HG03108 (cell line): ENCODE data around the gene DDX19B.
"Not testable (repeated sequence)": the region's sequence is repeated elsewhere in the genome, so short reads cannot be mapped to it uniquely, and the experiment has no call there.

Source experiments
- ATAC-seq: cut with Tn5 transposase; IDR thresholded peaks from one replicate; pipeline ENCODE4 v1.9.1; 2021; ENCODE audit warnings: moderate library complexity; ENCODE audit not compliant: unreplicated experiment

DDX19B gene

DNA sequence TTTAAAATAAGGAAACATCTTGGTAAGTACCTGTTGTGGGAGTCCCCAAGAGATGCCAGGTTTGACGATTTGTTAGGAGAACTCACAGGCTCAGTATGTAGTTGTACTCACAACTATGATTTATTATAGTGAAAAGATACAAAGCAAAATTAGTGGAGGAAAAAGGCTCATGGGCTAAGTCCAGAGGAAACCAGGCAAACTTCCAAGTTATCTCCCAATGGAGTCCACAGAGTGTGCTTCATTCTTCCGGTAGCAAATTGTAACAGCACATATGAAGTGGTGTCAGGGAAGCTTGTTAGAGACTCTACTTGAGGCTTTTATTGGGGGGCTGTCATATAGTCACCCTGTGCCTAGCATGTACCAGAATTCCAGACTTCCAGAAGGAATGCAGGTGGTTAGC lies 50.0 kb downstream of the DDX19B start:
- no peak for ATAC-seq

DNA sequence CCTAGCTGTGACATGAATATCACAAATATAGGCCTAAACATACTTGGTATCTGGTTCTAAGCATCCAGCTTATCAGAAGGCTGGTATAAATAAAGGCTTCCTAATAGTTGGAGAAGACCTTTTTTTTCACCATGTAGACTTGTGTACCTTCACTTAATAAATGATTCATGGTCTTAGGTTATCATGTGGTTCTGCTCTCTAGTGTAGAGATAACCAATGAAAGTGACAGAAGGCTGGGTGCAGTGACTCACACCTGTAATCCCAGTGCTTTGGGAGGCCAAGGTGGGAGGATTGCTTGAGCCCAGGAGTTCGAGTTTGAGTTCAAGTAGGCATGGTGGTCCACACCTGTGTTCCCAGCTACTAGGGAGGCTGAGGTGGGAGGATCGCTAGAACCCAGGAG lies 50.8 kb downstream of the DDX19B start:
- no peak for ATAC-seq

DNA sequence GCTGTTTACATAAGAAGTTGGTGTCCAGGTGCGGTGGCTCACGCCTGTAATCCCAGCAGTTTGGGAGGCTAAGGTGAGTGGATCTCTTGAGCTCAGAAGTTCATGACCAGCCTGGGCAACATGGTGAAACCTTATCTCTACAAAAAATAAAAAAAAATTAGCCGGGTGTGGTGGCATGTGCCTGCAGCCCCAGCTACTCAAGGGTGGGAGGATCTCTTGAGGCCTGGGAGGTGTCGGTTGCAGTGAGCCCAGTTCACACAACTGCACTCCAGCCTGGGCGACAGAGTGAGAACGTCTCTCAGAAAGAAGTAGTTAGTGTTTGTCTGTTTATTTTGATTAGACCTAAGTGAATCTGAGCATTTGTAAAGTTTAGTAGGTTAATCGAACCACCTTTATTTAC lies 60.6 kb downstream of the DDX19B start:
- ATAC-seq, result no peak

DNA sequence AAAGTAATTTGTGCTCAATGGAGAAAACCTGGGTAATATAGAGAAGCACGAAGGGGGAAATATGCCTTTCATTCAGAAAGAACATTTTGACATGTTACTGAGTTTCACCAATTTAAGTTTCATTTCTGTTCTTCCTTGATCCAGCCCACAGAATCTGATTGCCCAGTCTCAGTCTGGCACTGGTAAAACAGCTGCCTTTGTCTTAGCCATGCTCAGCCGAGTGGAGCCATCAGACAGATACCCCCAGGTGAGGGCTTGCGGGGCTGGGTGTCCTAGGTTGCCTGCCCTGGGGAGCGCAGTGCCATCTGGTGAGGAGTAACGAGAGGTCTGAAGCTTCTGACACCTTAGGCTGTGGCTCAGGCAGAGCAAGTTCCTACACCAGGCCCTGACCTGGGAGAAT lies 65.4 kb downstream of the DDX19B start:
- ATAC-seq, result no peak

DNA sequence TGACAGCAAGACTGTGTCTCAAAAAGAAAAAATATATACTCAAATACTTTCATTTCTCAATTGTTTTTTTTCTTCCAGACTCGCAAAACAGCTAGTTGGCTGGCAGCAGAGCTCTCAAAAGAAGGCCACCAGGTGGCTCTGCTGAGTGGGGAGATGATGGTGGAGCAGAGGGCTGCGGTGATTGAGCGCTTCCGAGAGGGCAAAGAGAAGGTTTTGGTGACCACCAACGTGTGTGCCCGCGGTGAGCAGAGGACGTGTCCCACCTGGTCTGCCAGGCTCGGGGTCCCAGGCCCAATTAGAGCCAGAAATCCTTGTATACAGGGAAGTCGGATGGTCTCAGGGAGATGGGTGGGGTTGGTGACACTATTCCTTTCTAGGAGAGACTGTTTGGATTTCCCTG lies 71.2 kb downstream of the DDX19B start:
- not testable (repeated sequence) for ATAC-seq

DNA sequence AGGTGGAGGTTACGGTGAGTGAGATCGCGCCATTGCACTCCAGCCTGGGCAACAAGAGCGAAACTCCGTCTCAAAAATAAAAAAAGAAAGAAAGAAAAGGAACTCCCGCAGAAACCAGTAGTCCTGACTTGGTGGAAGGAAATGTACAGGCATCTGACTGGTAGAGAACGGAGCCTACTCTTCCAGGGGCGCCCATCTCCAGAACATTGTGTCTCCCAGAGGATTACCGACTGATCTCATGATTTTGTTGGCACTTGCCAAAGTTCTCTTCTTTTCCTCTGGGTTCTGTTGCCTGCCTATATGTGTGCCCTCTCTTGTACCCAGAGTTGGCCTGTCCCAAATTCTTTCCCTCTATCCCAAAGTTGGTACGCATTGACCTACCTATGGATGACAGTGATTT lies 71.9 kb downstream of the DDX19B start:
- no peak for ATAC-seq

DNA sequence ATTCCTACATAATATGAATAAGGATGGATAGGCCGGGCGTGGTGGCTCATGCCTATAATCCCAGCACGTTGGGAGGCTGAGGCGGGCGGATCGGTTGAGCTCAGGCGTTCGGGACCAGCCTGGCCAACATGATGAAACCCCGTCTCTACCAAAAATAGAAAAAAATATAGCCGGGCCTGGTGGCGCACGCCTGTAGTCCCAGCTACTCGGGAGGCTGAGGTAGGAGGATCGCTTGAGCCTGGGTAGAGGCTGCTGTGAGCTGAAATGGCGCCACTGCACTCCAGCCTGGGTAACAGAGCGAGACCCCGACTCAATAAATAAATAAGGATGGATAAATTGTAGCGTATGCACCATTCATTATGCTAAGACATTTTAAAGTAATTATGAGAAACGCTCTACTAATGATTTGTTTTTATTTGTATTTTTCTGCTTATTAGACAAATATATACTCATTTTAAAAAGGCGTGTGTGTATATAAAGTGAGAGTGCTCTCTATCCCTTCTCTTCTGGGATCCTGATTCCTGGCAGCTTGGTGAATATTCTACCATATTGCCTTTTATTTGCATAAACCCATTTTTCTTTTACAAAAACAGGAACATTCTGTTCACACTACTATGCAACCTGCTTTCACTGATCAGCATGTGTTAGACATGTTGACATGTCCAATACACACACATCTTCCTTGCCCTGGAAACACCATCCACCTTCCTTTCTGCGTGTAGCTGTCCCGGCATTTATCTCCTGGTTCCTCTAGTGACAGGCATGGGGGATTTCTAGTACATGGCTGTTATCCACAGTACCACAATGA lies 74.1 kb downstream of the DDX19B start:
- ATAC-seq, result no peak

DNA sequence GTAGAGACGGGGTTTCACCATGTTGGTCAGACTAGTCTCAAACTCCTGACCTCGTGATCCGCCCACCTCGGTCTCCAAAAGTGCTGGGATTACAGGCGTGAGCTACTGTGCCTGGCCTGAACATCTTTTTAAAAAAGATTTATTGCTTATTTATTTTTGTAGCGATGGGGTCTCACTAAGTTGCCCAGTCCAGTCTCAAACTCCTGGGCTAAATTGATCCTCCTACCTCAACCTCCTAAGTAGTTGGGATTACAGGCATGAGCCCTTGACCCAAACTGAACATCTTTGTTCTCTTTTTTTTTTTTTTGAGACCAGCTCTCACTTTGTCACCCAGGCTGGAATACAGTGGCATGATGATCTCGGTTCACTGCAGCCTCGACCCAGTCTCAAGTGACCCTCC lies 75.2 kb downstream of the DDX19B start:
- no peak for ATAC-seq

DNA sequence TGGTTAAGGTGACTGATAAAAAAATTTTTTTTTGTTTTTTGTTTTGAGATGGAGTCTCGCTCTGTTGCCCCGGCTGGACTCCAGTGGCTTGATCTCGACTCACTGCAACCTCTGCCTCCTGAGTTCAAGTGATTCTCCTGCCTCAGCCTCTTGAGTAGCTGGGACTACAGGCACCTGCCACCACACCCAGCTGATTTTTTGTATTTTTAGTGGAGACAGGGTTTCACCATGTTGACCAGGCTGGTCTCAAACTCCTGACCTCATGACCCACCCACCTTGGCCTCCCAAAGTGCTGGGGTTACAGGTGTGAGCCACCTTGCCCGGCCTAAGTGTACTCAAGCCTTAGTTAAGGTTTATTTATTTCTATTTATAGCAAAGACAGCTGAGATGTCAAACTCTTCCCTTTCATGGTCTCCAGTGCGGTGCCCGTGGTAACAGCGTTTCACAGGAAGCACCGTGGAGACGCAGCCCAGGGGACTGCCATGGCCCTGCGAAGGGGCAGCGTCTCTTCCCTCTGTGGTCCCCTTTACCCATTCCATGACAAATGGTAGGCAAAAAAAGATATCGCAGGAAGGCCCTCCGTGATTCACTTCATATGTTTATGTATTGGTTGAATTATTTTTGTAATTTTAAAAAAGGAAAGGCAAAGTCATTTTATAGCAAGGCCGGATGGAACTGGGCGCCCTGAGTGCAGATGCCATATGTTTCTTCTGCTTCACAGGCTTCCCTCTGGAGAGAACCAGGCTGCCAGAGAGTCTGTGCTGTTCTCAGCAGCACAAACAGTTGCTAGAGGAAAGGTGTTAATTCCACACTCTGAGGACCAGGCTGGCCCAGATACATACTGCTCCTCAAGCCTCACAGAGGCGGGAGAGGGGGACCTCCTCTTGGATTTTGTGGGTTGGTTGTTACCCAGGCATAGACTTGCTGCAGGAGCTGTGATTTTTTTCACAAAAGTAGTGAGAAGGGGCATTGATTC lies 76.9 kb downstream of the DDX19B start:
- ATAC-seq, result no peak

DNA sequence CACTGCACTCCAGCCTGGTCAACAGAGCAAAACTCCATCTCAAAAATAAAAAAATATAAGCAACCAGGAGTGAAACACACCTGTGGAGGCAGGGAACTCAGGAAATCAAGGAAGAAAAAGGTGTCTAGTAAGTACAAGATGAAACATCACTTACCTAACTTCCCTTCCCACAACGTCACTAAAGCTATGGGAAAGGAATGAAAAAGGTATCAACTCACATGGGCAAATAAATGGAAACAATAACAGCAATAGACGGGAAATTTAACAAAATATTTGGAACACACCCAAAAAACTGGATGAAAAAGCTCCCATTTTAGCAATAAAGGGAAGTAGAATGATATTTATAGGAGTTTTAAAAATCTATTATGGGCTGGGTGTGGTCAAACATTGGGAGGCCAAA lies 78.8 kb downstream of the DDX19B start:
- no peak for ATAC-seq

DNA sequence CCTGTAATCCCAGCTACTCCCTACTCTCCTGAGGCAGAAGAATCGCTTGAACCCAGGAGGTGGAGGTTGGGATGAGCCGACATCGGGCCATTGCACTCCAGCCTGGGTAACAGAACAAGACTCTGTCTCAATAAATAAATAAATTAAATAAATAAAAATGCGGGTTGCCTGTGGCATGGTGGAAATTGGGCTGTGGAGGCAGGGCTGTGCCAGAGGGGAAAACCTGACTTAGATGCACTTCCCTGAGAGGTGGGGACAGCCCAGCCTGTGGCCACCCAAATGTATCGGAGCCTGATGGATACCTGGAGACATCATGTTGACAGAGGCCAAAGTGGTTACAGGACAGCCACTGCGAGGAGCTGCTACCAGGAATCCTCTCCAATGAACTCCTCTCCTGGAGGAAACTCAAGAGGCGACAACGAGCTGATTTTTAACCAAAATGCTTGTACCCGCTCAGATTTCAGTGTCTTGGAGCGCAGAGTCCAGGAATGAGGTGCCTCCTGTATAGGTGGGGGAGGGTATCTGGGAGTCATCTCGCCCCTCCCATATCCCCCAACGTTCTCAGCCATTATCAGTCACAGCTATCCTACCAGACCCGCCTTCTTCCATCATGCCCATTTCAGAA lies 80.0 kb downstream of the DDX19B start:
- no peak for ATAC-seq

DNA sequence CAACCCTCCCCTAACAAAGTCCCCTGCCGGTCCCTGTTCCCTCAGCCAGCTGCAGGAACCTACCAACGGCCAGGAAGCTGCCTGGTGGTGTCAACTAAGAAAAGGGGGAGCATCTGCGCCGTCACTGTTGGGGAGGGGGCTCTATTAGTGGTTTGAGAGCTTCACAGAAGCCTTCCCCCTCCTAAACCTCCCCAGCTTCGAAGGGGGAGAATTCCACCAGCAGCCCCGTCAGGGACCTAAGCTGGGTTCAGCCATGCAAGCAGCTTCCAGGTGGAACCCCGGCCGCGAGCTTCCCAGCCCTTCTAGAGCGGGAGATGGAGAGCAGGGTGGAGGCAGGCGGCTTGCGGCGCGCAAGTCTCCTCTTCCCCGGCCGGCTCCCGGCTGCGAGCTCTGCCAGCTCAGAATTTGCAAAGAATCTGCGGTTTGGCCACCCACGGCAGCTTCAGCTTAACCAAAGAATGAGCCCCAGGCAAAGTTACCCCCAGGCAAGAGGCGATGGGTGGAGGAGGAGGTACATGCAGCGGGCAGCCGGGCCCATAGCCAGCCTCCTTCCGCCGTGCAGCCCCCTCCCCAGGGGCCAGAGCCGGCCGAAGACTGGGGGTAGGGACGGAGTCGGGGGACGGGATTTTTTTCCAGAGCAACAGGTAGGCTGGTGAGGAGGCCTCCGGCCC lies 81.4 kb downstream of the DDX19B start:
- ATAC-seq, result peak; percentile 8

DNA sequence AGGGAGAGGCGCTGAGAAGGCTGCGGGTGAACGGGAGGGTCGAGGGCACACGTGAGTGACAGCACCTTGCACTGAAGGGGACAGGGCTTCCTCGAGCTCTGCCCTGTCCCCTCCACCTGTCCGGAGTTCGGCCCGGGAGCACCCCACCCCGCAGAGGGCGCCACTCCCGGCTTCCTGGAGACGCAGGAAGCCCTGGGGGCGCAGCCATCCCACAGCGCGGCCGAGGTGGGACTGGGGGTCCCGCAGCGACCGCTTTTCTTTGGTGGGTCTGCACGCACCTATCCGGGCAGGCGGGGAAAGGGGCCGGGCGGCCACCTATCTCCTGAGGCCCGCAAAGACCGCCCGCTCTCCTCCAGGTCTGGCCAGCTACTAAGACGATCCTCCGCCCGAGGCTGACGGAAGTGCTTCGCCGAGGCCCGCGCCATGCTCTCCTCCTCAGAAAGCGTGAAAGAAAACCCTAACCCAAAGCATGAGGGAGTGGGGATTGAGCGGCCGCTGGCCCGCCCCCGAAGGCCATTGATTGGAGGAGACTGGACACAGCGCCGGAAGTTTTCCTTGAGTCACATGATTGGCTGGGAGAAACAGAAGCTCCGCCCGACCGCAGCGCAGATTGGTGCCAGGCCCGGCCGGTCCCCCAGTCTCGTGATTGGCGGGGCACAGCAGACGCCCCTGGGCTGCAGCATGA lies 82.1 kb downstream of the DDX19B start:
- peak; percentile 85 for ATAC-seq

DNA sequence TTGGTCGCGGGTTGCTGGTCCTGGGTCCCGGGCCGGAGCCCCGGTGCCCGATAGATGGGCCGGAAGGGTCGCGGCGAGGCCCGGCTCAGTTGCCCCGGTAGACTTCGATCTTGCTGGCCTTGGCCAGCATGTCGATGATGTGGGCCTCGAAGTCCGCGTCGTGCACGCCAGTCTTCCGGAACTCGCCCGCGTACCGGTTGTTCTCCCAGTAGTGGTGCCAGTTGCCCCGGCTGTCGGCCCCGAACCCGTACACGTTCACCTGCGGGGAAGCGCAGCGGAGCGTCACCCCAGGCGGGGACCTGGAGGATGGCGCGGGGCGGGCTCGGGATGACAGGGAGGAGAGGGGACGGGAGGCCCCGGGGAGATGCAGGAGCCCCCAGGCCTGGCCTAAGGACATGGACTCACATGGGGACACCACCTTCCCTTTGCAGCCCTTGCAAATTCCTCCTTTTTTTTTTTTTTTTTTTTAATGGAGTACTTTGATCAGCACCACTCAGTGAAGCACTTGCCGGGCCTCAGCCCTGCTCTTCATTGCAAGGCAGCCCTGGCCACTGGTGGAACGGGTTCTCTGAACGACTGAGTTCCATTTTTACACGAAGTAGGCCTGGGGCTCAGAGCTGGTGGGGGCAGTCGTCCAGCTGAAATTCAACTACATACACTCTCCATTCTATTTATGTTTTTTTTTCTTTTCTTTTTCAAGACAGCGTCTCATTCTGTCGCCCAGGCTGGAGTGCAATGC lies 82.8 kb downstream of the DDX19B start:
- no peak for ATAC-seq

DNA sequence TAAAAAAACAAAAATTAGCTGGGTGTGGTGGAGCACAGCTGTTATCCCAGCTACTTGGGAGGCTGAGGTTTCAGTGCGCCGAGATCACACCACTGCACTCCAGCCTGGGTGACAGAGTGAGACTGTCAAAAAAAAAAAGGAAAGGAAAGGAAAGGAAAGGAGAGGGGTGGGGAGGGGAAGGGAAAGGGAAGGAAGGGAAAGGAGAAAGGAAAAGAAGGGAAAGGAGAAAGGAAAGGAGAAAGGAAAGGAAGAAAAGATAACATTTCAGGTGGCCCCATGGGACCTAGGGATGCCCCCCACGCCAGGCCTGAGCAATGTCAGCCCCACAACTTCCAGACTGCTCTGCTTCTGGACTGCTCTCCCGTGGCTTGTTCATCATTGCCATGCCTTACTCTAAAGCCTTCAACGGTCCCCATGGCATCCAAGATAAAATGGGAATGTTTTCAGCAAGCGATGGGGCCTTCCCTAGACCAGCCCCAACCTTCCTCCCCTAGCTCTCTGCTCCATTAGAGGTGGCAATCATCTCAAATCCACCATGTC lies 84.5 kb downstream of the DDX19B start:
- no peak for ATAC-seq
